B cell (primary cell): ENCODE results near the gene DBF4B.

Experiments
- CTCF ChIP-seq: fragments of 200-600 bp; IDR thresholded peaks from one replicate; pipeline ENCODE4 v1.8.0; 2022; ENCODE audit warnings: antibody characterized with exemption, mild to moderate bottlenecking
- EZH2 ChIP-seq: IDR thresholded peaks from 2 replicates; pipeline ENCODE4 v1.6.1; 2012; ENCODE audit warnings: borderline replicate concordance, low read depth, mild to moderate bottlenecking, moderate library complexity, low read length; ENCODE audit not compliant: insufficient read depth, poor library complexity, severe bottlenecking

GRCh38 chr17:44688675-44689476 lies 19.6 kb upstream of the DBF4B start:
- TF ChIP-seq CTCF (no peak), EZH2 (no peak)
